BLaER1 treated with 17β-estradiol and CSF1 and Interleukin-3, amounts not matched to agents 10 nM and 100 nM (cell line): ENCODE measurements around the gene H2AZ2.
"Not testable (repeated sequence)": the region's sequence is repeated elsewhere in the genome, so short reads cannot be mapped to it uniquely, and the experiment has no call there.

Experiments used
- H3K27ac ChIP-seq, 11 experiments: shearing (Covaris generic); formaldehyde crosslinking; 2 replicates each; pipeline ENCODE4 v1.8.1; 2022
- H3K27me3 ChIP-seq, 11 experiments: shearing (Covaris generic); formaldehyde crosslinking; 2 replicates each; pipeline ENCODE4 v1.8.1; 2022
- H3K36me3 ChIP-seq, 11 experiments: shearing (Covaris generic); formaldehyde crosslinking; 2 replicates each; pipeline ENCODE4 v1.8.1; 2022
- H3K4me1 ChIP-seq, 10 experiments: shearing (Covaris generic); formaldehyde crosslinking; 2 replicates each; pipeline ENCODE4 v1.8.1; 2022
- H3K4me2 ChIP-seq, 11 experiments: shearing (Covaris generic); formaldehyde crosslinking; 2 replicates each; pipeline ENCODE4 v1.8.1; 2022
- H3K4me3 ChIP-seq, 10 experiments: shearing (Covaris generic); formaldehyde crosslinking; 2 replicates each; pipeline ENCODE4 v1.8.1; 2022
- H3K9ac ChIP-seq, 11 experiments: shearing (Covaris generic); formaldehyde crosslinking; 2 replicates each; pipeline ENCODE4 v1.8.1; 2022
- H3K9me3 ChIP-seq, 11 experiments: shearing (Covaris generic); formaldehyde crosslinking; replicated peaks in 1 of 11; 2 replicates each; pipeline ENCODE4 v1.8.1; 2022
- H4K20me1 ChIP-seq, 11 experiments: shearing (Covaris generic); formaldehyde crosslinking; 2 replicates each; pipeline ENCODE4 v1.8.1; 2022
- Cebpa-rat ChIP-seq, 11 experiments: shearing (Covaris generic); IDR thresholded peaks; 2 replicates each; pipeline ENCODE4 v1.8.1; 2022

H2AZ2 gene

GRCh38 chr7:44880317-44881018 is 32.6 kb upstream of the H2AZ2 start:
- peak overlapping the region; percentile 85 to 98 (median 94); a peak in 18 of 20 replicates for H3K4me3 ChIP-seq

GRCh38 chr7:44876393-44876792 is 28.5 kb upstream of the H2AZ2 start:
- Histone ChIP-seq H3K9ac (no peak overlapping the region), H3K27me3 (no peaks in the 10 kb centered on the region), H3K4me2 (peak overlapping the region in 2 of 11 experiments; percentile 8 to 26; a peak in 2 of 22 replicates), H3K4me3 (no peak overlapping the region), H4K20me1 (peaks cover 20 to 59% (median 43%) of the 10 kb centered on the region in 11 experiments), H3K27ac (no peak overlapping the region), H3K36me3 (peaks cover 0 to 40% (median 16%) of the 10 kb centered on the region in 11 experiments; a peak in 13 of 22 replicates), H3K9me3 (peaks cover 15 to 21% (median 20%) of the 10 kb centered on the region in 11 experiments), H3K4me1 (peaks cover 17 to 52% (median 20%) of the 10 kb centered on the region in 10 experiments)
- no peak for TF ChIP-seq Cebpa-rat (IDR thresholded peaks at IDR 0.05)

More at GRCh38 chr7:44880317-44881018, 32.6 kb upstream of the H2AZ2 start:
- Histone ChIP-seq H3K27me3 (no peaks in the 10 kb centered on the region), H3K9me3 (peaks cover 0 to 14% (median 0%) of the 10 kb centered on the region in 11 experiments; a peak in 3 of 22 replicates), H3K4me1 (peaks cover 43 to 74% (median 50%) of the 10 kb centered on the region in 10 experiments), H4K20me1 (peaks cover 42 to 92% (median 78%) of the 10 kb centered on the region in 11 experiments), H3K27ac (peak overlapping the region in 7 of 11 experiments; percentile 28 to 98 (median 65); a peak in 10 of 22 replicates), H3K36me3 (peaks cover 13 to 67% (median 33%) of the 10 kb centered on the region in 11 experiments; a peak in 18 of 22 replicates), H3K9ac (peak overlapping the region in 10 of 11 experiments; percentile 1 to 98 (median 48); a peak in 11 of 22 replicates), H3K4me2 (peak overlapping the region; percentile 86 to 98 (median 94))
- TF ChIP-seq Cebpa-rat (IDR thresholded peaks at IDR 0.05): no peak

- H3K27me3 ChIP-seq: no peaks in the 10 kb centered on the region
- H3K27ac ChIP-seq: no peak overlapping the region
- no peak overlapping the region for H3K4me2 ChIP-seq
- peaks cover 27 to 32% (median 30%) of the 10 kb centered on the region in 11 experiments for H3K9me3 ChIP-seq
- no peak for TF ChIP-seq Cebpa-rat (IDR thresholded peaks at IDR 0.05)
- H4K20me1 ChIP-seq: peaks cover 8 to 48% (median 31%) of the 10 kb centered on the region in 11 experiments; a peak in 19 of 22 replicates
- no peak overlapping the region for H3K4me3 ChIP-seq
- peaks cover 0 to 29% (median 16%) of the 10 kb centered on the region in 11 experiments; a peak in 13 of 22 replicates for H3K36me3 ChIP-seq
- no peak overlapping the region for H3K9ac ChIP-seq
- peaks cover 6 to 41% (median 8%) of the 10 kb centered on the region in 10 experiments for H3K4me1 ChIP-seq
These were observed 27.4 kb upstream of the H2AZ2 start for GRCh38 chr7:44875241-44875640.

GRCh38 chr7:44872787-44873186 is 24.9 kb upstream of the H2AZ2 start:
- Histone ChIP-seq H3K4me1 (peaks cover 0 to 23% (median 0%) of the 10 kb centered on the region in 10 experiments; a peak in 4 of 20 replicates), H3K27ac (no peak overlapping the region), H3K4me2 (no peak overlapping the region), H3K9ac (no peak overlapping the region), H3K4me3 (no peak overlapping the region), H3K27me3 (no peaks in the 10 kb centered on the region), H4K20me1 (peaks cover 0 to 25% (median 17%) of the 10 kb centered on the region in 11 experiments; a peak in 11 of 22 replicates), H3K9me3 (peaks cover 28 to 38% (median 34%) of the 10 kb centered on the region in 11 experiments), H3K36me3 (peaks cover 0 to 7% (median 4%) of the 10 kb centered on the region in 11 experiments; a peak in 8 of 22 replicates)
- no peak for TF ChIP-seq Cebpa-rat (IDR thresholded peaks at IDR 0.05)

- Histone ChIP-seq H3K9me3 (peaks cover 28 to 38% (median 34%) of the 10 kb centered on the region in 11 experiments), H4K20me1 (peaks cover 0 to 17% (median 9%) of the 10 kb centered on the region in 11 experiments; a peak in 10 of 22 replicates), H3K4me1 (peaks cover 0 to 29% (median 0%) of the 10 kb centered on the region in 10 experiments; a peak in 6 of 20 replicates)
- H3K4me2 ChIP-seq, H3K27me3 ChIP-seq, H3K27ac ChIP-seq, H3K4me3 ChIP-seq, H3K36me3 ChIP-seq, H3K9ac ChIP-seq: not testable (repeated sequence)
These were observed 24.0 kb upstream of the H2AZ2 start for GRCh38 chr7:44871918-44872317.

- not testable (repeated sequence) for H3K36me3 ChIP-seq, H3K9ac ChIP-seq, H3K27ac ChIP-seq, H3K4me2 ChIP-seq, H3K27me3 ChIP-seq, H4K20me1 ChIP-seq, H3K4me3 ChIP-seq
- peaks cover 0 to 19% (median 0%) of the 10 kb centered on the region in 10 experiments; a peak in 6 of 20 replicates for H3K4me1 ChIP-seq
- peaks cover 28 to 38% (median 34%) of the 10 kb centered on the region in 11 experiments for H3K9me3 ChIP-seq
These were observed 22.9 kb upstream of the H2AZ2 start for GRCh38 chr7:44870780-44871179.

- H4K20me1 ChIP-seq, H3K4me2 ChIP-seq, H3K27ac ChIP-seq, H3K27me3 ChIP-seq, H3K9ac ChIP-seq, H3K4me3 ChIP-seq, H3K36me3 ChIP-seq: not testable (repeated sequence)
- Histone ChIP-seq H3K4me1 (peaks cover 0 to 16% (median 0%) of the 10 kb centered on the region in 10 experiments; a peak in 6 of 20 replicates), H3K9me3 (peaks cover 28 to 38% (median 34%) of the 10 kb centered on the region in 11 experiments)
These were observed 22.4 kb upstream of the H2AZ2 start for GRCh38 chr7:44870336-44870735.

GRCh38 chr7:44867073-44867995 is 19.4 kb upstream of the H2AZ2 start:
- peaks cover 0 to 12% (median 0%) of the 10 kb centered on the region in 10 experiments; a peak in 6 of 20 replicates for H3K4me1 ChIP-seq
- H3K9ac ChIP-seq: no peak overlapping the region
- H3K27ac ChIP-seq: no peak overlapping the region
- TF ChIP-seq Cebpa-rat (IDR thresholded peaks at IDR 0.05): no peak
- peak overlapping the region in 3 of 11 experiments; percentile 18 to 47 (median 24); a peak in 3 of 22 replicates for H3K4me2 ChIP-seq
- no peaks in the 10 kb centered on the region for H3K27me3 ChIP-seq
- no peaks in the 10 kb centered on the region for H4K20me1 ChIP-seq
- H3K4me3 ChIP-seq: no peak overlapping the region
- peaks cover 21 to 27% (median 24%) of the 10 kb centered on the region in 11 experiments for H3K9me3 ChIP-seq
- no peaks in the 10 kb centered on the region for H3K36me3 ChIP-seq

- not testable (repeated sequence) for H3K27ac ChIP-seq, H3K9me3 ChIP-seq, H3K27me3 ChIP-seq, H4K20me1 ChIP-seq, H3K4me2 ChIP-seq, H3K4me1 ChIP-seq, H3K9ac ChIP-seq, H3K4me3 ChIP-seq, H3K36me3 ChIP-seq
These were observed 14.1 kb upstream of the H2AZ2 start for GRCh38 chr7:44861949-44862348.
